OCI-LY1 (cell line): ENCODE data around the gene UBE2G2.

ENCODE experiments used
- H2AFZ ChIP-seq: fragments of 200-600 bp; sonication (generic), shearing (Covaris generic); 2 replicates; pipeline ENCODE4 v1.6.0; 2014; ENCODE audit warnings: antibody characterized with exemption, mild to moderate bottlenecking, low read length
- H3F3A ChIP-seq: fragments of 200-600 bp; sonication (generic), shearing (Covaris generic); 2 replicates; pipeline ENCODE4 v1.6.0; 2014; ENCODE audit warnings: mild to moderate bottlenecking, antibody characterized with exemption, low read length, moderate library complexity; ENCODE audit not compliant: insufficient read depth
- H3K27ac ChIP-seq: fragments of 200-600 bp; sonication (generic); 2 replicates; pipeline ENCODE4 v1.5.1; 2014; ENCODE audit warnings: low read length, mixed run types, mild to moderate bottlenecking, low read depth; ENCODE audit not compliant: poor library complexity, severe bottlenecking
- H3K27me3 ChIP-seq: fragments of 200-600 bp; sonication (generic); 2 replicates; pipeline ENCODE4 v1.6.0; 2014; ENCODE audit warnings: antibody characterized with exemption, mild to moderate bottlenecking, low read length, moderate library complexity; ENCODE audit not compliant: insufficient read depth
- H3K36me3 ChIP-seq: fragments of 200-600 bp; sonication (generic); 2 replicates; pipeline ENCODE4 v1.6.1; 2014; ENCODE audit warnings: mild to moderate bottlenecking, antibody characterized with exemption, low read length, moderate library complexity, mixed read lengths; ENCODE audit not compliant: insufficient read depth
- H3K4me1 ChIP-seq: fragments of 200-600 bp; sonication (generic); 2 replicates; pipeline ENCODE4 v1.5.1; 2014; ENCODE audit warnings: mild to moderate bottlenecking, low read length, moderate library complexity; ENCODE audit not compliant: insufficient read depth, severe bottlenecking
- H3K4me2 ChIP-seq: fragments of 200-600 bp; sonication (generic), shearing (Covaris generic); 2 replicates; pipeline ENCODE4 v1.6.1; 2014; ENCODE audit warnings: low read length
- H3K4me3 ChIP-seq: fragments of 200-600 bp; sonication (generic); 2 replicates; pipeline ENCODE4 v1.5.1; 2014; ENCODE audit warnings: low read length, low read depth, mild to moderate bottlenecking, mixed read lengths; ENCODE audit not compliant: poor library complexity, severe bottlenecking
- H3K79me2 ChIP-seq: fragments of 200-600 bp; shearing (Covaris generic); 2 replicates; pipeline ENCODE4 v1.6.1; 2016; ENCODE audit warnings: mixed run types, low read length, mixed read lengths; ENCODE audit not compliant: insufficient read depth
- H3K9ac ChIP-seq: fragments of 200-600 bp; sonication (generic), shearing (Covaris generic); 2 replicates; pipeline ENCODE4 v1.6.1; 2014; ENCODE audit warnings: mild to moderate bottlenecking, low read length, mixed read lengths
- H3K9me2 ChIP-seq: fragments of 200-600 bp; sonication (generic), shearing (Covaris generic); 2 replicates; pipeline ENCODE4 v1.6.1; 2014; ENCODE audit warnings: low read depth, mild to moderate bottlenecking, low read length, mixed read lengths
- H3K9me3 ChIP-seq: fragments of 200-600 bp; shearing (Covaris generic); 2 replicates; pipeline ENCODE4 v1.6.1; 2014; ENCODE audit warnings: low read length, mixed read lengths
- H4K20me1 ChIP-seq: fragments of 200-600 bp; sonication (generic), shearing (Covaris generic); 2 replicates; pipeline ENCODE4 v1.6.0; 2016; ENCODE audit warnings: mild to moderate bottlenecking, low read length; ENCODE audit not compliant: insufficient read depth
- EZH2 ChIP-seq: fragments of 200-600 bp; sonication (generic), shearing (Covaris generic); IDR thresholded peaks from 2 replicates; pipeline ENCODE4 v1.8.0; 2017; ENCODE audit warnings: borderline replicate concordance, mixed run types, mild to moderate bottlenecking, antibody characterized with exemption, low read length, moderate library complexity, mixed read lengths
- TF ChIP-seq, protein P1 (sequence below): fragments of 200-600 bp; sonication (generic), shearing (Covaris generic); IDR thresholded peaks from 2 replicates; pipeline ENCODE4 v1.5.1; 2017; ENCODE audit warnings: mild to moderate bottlenecking, antibody characterized with exemption, low read length, moderate library complexity, mixed read lengths

The UBE2G2 gene

DNA sequence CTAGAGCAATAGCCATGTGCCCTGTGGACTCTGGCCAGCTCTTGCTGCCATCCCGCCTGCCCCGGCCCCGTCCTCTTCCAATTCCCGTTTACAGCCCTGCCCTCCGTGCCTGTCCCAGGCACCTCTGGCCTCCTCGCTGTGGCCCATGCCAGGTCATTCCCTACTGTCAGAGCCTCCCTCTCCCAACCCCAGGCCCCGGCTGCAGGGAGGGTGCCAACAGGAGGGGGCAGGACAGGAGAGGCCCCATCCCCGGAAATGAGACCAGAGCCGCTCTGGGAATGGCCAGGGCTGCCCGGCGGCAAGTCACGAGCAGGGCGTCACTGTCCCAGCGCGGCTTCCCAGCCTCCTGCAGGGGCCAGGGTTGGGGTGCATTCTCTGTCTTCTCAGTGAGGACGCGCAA is 66.8 kb downstream of the UBE2G2 start:
- H3K9me3 ChIP-seq = no peaks in the 10 kb centered on the region
- H3K4me1 ChIP-seq = no peaks in the 10 kb centered on the region
- peaks cover 6% of the 10 kb centered on the region; the same call in 1 of the 2 replicates for H3K27me3 ChIP-seq
- H3K9me2 ChIP-seq = no peaks in the 10 kb centered on the region
- H4K20me1 ChIP-seq = no peaks in the 10 kb centered on the region
- no peaks in the 10 kb centered on the region for H3K79me2 ChIP-seq
- H2AFZ ChIP-seq = no peak overlapping the region
- H3K36me3 ChIP-seq = no peaks in the 10 kb centered on the region
- TF ChIP-seq, protein P1, sequence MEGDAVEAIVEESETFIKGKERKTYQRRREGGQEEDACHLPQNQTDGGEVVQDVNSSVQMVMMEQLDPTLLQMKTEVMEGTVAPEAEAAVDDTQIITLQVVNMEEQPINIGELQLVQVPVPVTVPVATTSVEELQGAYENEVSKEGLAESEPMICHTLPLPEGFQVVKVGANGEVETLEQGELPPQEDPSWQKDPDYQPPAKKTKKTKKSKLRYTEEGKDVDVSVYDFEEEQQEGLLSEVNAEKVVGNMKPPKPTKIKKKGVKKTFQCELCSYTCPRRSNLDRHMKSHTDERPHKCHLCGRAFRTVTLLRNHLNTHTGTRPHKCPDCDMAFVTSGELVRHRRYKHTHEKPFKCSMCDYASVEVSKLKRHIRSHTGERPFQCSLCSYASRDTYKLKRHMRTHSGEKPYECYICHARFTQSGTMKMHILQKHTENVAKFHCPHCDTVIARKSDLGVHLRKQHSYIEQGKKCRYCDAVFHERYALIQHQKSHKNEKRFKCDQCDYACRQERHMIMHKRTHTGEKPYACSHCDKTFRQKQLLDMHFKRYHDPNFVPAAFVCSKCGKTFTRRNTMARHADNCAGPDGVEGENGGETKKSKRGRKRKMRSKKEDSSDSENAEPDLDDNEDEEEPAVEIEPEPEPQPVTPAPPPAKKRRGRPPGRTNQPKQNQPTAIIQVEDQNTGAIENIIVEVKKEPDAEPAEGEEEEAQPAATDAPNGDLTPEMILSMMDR = no peak
- TF ChIP-seq EZH2 = no peak
- H3K4me2 ChIP-seq = no peak overlapping the region
- H3K4me3 ChIP-seq = no peak overlapping the region
- no peak overlapping the region for H3K9ac ChIP-seq
- no peak overlapping the region for H3K27ac ChIP-seq
- H3F3A ChIP-seq = no peaks in the 10 kb centered on the region

DNA sequence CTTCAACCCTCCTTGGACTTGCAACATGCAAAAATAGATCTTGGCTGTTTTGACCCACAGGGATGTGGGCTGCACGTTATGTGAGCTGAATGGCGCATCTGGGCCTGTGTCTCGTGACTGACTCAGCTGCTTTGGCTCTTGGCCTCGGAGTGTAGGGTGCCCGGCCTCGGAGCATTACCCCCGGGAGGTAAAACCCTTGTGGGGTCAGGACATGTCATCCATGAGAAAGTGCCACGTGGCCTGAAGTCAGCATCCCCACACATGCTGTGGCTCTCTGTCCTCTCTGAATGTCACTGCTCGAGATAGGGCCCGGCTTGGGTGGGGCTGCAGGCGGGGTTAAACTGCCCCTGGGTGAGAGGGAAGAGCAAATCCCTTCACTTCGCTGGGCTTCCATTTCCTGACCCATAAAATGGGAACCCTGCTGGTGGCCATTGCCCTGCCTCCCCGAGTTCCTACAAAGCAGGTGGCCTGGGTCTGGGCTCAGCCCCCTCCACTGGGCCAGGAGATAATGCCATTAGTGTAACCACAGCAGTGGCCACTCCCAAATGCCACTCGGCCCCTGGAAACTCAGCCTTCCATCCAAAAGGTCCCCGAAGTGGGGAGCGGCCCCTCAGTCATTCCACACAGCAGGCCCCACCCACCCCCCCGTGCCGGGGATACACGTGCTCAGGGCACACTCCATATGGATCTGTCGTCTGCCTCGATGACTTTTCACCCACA is 67.4 kb downstream of the UBE2G2 start:
- TF ChIP-seq, protein P1 = no peak
- no peak for TF ChIP-seq EZH2
- H3K9me2 ChIP-seq = no peaks in the 10 kb centered on the region
- H4K20me1 ChIP-seq = no peaks in the 10 kb centered on the region
- H3F3A ChIP-seq = no peaks in the 10 kb centered on the region
- no peaks in the 10 kb centered on the region for H3K4me1 ChIP-seq
- H2AFZ ChIP-seq = no peak overlapping the region
- H3K4me2 ChIP-seq = no peak overlapping the region
- H3K9me3 ChIP-seq = no peaks in the 10 kb centered on the region
- H3K27ac ChIP-seq = no peak overlapping the region
- H3K27me3 ChIP-seq = peaks cover 6% of the 10 kb centered on the region; the same call in 1 of the 2 replicates
- no peaks in the 10 kb centered on the region for H3K79me2 ChIP-seq
- no peak overlapping the region for H3K4me3 ChIP-seq
- H3K9ac ChIP-seq = no peak overlapping the region
- H3K36me3 ChIP-seq = no peaks in the 10 kb centered on the region

DNA sequence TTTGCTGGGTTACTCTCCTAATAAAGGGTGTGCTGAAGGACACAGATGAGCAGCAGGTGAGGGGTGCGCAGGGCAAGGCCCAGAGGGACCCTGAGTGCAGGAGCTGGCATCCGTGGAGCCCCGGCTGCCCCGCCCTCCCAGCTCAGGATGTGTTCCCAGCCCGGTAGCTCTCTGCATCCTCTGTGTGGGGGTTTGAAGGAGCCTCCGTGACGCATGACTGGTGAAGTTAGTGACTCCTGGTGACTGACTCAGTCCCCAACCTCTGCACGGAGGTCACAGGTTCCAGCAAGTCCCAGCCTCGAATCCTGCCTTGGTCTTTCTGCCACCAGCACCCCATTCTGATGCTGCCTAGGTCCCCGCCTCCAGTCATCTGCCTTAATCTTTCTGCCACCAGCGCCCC is 68.7 kb downstream of the UBE2G2 start:
- Histone ChIP-seq H3K9me3 (no peaks in the 10 kb centered on the region), H3K4me1 (no peaks in the 10 kb centered on the region), H3K27me3 (peaks cover 6% of the 10 kb centered on the region; the same call in 1 of the 2 replicates), H3F3A (no peaks in the 10 kb centered on the region), H3K36me3 (no peaks in the 10 kb centered on the region), H3K9ac (no peak overlapping the region), H4K20me1 (no peaks in the 10 kb centered on the region), H3K4me3 (no peak overlapping the region), H3K27ac (no peak overlapping the region), H2AFZ (no peak overlapping the region), H3K79me2 (no peaks in the 10 kb centered on the region), H3K4me2 (no peak overlapping the region), H3K9me2 (no peaks in the 10 kb centered on the region)
- no peak for TF ChIP-seq EZH2
- TF ChIP-seq, protein P1 = no peak
